ENCODE data around the gene SERPINE2.

SERPINE2 gene

DNA sequence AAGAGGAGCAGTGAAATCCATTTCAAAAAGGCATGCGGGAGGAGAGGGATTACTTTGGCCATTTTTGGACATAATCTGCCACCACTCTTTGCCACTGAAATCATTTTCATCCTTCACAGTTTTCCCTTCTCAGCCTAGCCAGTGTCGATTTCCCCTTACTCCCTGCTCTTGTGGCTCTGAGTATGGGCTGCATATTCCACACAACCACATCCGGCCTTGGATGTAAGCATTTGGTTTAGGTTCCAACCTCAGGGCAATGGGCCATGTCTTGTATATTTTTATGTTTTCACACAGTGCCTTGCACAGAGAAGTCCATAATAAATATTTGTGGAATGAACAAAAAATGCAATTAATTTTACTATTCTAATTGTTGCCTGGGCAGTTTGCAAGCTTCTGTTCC lies 7.7 kb upstream of the SERPINE2 start:
- no peak for DNase-seq (ENCODE audit: low read depth)

DNA sequence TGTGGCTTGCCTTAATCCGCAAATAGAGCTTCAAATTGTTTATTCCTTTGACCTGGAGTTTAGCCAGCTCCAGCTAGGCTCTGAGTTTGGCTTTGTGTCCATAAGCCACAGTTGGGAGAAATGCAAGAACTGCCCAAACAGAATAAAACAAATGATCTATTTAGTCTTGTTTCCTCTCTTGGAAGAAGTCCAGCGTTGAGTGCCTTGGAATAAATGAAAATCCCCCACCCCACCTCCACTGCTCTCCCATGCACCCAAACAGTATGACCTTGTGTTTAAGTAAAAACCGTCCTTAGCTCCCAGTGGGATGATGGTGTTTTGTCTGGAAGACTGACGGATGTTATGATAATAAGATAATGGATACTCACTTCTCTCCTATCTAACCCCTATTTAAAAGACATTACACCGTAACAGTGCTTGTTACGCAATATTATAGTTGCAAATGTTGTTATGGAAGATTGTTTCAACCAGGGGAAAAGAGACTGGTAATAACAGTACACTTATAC lies 3.2 kb upstream of the SERPINE2 start:
- DNase-seq (ENCODE audit: low read depth), result no peak

DNA sequence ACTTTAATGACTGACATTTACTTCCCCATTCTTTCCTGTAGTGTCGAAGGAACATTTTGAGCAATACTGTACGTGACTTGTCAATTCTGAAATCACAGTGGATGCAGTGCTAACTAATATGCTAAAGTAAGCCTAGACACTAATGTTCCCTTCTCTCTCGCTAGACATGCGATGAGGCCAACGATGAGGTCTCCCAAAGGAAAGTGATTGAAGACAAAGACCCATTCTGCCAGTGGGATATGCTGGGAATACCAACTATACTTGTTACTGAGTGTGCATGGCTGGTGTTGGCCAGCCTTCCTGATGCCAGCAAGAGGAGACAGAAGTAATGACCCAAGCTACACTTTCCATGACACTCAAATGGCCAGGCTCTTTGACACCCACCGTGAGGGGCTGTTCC lies 2.5 kb upstream of the SERPINE2 start:
- no peak for DNase-seq (ENCODE audit: low read depth)

DNA sequence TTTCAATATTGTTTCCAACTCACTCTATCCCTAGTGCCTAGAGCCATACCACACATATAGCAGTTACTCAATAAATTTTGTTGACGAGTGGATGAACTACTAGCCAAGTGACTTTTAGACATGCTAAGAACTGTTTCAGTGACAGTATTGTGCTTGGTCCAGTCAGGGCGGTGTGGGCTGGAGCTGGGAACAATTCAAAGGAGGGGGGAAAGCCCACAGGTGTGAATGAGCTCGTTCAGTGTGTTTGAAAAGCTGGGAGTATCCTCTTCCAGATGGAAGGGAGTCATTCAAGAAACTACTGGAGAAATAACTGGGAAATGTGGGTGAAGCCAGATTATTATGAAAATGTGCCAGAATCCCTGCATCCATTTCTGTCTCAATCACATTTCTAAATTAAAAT lies 1.7 kb upstream of the SERPINE2 start:
- DNase-seq (ENCODE audit: low read depth), result no peak

DNA sequence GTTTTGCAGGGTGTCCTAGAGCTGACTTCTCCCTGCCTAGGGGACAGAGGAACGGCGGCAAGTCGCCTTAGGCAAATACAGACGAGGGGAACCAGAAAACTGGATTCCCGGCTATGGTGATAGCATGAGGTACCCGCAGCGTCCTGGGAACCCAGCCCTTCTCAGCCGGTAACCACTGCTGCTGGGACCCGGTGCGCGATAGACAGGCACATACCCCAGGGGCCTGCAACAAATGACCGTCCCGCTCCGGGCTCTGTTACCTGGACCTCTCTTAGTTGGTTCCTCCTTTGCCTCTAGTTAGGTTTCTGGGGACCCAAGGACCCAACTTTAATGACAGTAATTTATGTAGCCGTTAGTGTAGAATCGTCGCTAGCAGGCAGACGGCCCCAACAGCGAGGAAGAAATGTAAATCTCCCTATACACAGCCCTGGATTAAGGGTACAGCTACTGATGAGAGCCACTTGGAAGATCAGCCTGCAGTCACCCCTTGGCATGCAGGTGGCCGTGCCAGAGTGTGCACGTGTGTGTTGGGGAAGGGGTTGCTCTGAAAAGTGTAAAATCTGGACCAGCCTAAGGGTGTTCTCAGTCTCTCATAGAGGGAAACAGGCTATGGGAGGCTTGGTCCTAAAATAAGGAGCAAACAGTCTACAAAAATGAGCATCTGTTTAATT lies 819 bp upstream of the SERPINE2 start:
- DNase-seq (ENCODE audit: low read depth), result no peak

DNA sequence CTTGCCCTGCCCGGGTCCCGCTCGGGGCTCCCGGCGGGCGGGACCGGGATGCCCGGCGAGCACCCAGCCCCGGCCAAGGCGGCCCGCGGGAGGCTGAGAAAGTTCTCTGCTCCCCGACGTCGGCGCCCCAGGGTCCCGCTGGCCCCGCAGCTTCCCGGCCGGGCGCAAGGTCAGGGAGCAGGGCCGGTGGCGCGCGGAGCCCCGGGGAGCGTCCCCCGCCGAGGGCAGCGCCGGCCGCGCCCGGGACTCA lies 331 bp downstream of the SERPINE2 start:
- DNase-seq (ENCODE audit: low read depth), result no peak

DNA sequence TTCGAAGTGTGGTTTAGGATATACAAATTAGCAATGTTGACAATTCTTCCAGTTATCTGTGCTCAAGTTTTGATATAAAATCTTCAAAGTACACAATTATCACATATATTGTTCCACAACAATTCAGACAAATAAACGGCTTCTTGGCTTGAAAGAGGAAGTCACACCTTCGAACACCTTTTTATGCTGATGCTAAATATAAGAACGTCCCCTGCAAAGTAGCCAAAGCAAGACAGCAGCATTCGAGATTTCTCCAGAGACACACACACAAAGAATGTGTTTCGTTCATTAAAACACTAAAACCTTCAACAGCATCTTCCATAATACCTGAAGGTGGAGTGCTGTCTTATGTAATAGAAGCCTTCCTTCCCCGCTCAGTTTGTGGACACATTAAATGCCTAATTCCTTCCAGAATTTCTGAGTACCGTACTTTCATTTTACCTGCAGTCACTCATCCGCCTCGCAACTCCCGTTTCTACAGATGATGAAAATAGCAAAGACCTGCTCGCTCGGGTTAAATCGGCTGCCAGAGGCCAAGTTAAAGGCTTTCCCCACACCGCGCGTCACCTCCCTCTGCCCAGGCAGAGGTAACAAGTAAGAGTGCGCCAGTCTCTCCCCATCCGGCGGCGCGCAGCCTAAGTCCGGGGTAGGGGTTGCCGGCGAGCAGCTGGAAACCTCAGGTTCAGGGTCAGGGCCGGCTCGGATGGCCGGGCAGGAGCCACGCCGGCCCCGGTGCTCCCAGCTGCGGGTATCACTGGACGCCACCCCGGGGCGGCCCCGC lies 847 bp downstream of the SERPINE2 start:
- no peak for DNase-seq (ENCODE audit: low read depth)

DNA sequence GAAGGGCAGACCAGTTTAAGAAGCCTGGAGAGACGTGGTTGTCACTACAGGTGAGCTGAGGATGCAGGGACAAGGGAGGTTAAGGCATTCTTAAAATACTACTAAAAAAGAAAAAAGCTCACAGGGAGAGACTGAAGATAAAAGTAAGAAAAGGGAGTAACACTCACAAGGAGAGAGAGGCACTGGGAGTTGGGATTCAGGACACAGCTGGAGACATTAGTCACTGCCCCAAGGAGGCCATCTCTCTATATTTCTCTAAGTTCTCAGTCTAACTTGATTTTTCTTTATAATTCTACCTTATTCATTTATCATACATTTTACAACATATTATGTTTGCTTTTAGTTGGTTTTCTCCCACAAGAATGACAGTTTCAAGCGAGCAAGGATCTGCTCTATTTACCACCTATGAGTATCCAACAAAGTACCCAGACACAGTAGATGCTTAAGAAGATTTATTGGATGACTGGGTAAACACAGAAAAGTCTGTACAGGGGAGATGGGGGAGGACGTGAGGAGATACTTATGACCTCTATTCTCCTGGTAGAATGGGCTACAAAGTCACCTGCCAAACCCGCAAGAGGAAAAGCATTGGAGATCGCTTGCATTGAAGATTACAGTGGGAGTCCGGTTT lies 2.2 kb downstream of the SERPINE2 start:
- no peak for DNase-seq (ENCODE audit: low read depth)

DNA sequence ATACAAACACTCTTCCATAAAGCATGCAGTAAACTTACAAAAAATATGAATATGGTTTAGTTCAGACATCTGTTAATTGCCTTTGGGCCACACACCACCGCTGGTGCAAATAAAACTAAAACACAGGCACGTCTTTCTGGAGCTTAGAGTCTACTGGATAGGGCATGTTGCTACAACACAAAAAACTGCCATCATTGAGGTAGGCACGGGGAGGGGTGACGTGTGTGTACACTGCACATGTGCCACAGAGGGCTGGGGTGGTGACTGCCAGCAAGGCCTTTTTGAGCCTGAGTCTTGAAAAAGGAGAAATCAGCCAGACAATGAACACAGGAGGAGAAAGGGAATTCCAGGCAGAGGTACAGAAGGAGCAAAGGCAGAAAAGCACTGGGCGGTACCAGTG lies 5.1 kb downstream of the SERPINE2 start:
- DNase-seq (ENCODE audit: low read depth), result no peak

DNA sequence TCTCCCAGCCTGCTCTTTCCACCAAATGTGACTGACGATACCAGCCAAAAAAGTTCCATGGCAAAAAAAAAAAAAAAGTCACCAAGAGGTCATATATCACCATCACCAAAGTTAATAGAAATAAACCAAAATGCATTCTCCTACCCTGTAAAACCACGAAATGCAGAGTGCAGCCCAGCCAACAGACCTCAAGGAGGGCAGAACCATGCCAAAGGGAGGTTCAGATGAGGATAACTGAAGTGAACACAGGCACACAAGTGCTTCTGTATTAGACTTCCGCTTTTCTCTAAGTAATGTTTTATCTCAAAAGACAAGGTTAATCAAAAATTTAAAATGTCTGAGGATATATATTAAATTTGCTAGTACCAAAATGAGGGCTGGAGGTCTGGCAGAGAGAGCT lies 5.5 kb downstream of the SERPINE2 start:
- no peak for DNase-seq (ENCODE audit: low read depth)

DNA sequence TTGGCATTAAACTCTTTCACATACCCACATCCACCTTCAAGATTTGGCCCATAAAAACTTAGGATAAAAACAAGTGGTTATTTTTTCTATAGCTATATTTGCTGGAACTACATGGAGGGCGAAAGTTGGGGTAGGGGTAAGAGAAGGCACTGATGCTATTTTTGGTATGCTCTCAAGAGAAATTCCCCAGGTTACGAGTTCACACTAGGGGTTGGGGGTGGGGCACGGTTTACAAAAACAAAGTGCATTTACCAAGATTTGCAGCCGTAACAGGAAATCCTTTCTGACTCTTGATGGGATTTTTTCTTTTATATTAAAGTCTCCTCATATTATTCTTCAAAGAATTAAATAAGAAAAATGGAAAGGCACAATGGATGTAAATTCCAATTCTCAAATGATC lies 6.8 kb downstream of the SERPINE2 start:
- DNase-seq (ENCODE audit: low read depth), result no peak

DNA sequence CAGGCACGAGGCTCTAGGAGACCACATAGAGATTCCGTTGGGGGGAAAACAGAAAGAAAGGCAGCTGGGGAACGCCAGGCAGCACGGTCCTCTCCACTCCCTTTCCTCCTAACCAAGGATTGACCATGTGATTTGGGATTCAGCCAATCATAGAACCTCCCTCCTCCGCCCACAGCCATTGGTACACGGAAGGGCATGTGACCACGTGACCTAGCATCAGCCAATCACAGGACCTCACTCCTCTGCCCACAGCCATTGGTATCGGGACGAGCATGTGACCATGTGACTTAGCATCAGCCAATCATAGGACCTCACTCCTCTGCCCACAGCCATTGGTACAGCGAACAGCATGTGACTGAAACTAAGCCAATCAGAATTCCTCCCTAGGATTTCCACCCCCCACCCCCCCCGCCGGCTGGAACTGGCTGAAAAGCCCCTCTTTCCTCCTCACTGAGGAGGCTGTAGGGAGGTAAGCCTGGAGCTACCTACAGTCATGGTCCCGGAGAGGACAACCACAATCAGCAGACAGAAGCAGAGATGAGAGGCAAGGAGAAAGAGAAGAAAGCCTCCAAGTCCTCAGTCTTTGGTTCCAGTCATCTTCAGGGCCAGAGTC lies 7.6 kb downstream of the SERPINE2 start:
- DNase-seq (ENCODE audit: low read depth), result no peak

DNA sequence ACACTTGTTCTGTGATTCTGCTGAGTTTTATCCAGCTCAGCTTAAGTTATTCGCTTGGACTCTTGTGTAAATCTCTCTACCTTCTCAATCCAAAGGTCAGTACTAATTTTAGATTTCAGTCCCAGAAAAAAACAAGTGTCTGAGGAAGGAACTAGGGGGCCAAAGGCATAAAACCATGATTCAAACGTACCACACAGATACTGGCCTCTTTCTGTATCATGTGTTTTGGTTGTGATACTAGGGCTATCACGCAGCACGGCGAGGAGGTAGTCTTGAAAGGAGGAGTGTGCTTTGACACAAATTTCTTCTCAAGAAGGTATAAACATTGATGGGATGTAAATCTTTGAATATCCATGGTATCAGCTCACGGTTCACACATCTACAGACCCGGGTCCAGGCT lies 8.3 kb downstream of the SERPINE2 start:
- no peak for DNase-seq (ENCODE audit: low read depth)

DNA sequence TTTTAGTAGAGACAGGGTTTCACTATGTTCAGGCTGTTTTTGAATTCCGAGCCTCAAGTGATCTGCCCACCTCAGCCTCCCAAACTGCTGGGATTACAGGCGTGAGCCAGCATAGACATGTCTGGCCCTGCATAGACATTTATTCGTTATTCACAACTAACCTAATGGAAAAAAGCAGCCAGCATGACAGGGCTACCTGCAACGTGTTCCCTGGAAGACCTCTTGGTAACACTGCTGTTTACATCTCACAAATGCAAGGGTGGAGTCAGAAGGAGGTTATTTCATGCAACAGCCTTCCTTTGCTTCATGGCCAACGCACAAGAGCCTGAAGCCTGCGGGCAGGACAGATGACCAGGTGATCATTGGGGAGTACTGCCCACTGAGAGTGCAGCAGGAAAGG lies 9.2 kb downstream of the SERPINE2 start:
- no peak for DNase-seq (ENCODE audit: low read depth)

DNA sequence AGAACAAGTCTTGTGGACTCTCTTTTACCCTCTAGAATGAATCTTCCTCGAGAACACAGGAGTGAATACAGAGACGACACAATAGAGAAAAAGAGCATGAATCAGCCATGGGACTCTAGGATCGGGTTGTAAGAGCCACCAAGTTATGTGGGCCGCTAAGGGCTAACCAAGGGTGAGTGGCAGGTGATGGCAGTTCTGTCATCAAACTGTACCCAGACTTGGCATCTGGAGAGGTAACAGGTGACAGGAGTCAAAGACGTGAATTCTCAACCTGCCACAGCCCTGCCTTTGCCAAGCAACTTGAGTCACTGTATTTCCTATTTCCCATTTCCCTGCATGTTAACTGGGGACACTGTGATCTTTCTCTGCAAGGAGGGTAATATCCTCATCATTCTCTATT lies 11.2 kb downstream of the SERPINE2 start:
- no peak for DNase-seq (ENCODE audit: low read depth)

DNA sequence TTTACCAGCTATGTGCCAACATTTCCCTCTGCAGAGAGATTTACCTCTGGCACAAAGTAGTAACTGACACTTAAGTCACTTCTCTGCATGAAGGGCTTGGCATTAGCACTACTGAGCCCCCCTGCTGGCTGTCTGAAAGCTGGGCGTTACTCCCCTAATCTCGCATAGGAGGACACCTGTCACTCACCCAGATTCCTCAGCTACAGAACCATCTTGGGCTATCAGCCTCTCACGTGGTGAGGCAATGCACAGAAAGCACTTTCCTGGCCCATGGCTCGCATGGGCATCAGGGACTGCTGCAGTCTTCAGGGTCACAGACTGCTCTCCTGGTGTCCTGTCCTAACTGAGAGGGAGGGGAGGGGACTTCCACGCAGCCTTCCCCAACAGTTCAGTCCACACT lies 12.0 kb downstream of the SERPINE2 start:
- no peak for DNase-seq (ENCODE audit: low read depth)

DNA sequence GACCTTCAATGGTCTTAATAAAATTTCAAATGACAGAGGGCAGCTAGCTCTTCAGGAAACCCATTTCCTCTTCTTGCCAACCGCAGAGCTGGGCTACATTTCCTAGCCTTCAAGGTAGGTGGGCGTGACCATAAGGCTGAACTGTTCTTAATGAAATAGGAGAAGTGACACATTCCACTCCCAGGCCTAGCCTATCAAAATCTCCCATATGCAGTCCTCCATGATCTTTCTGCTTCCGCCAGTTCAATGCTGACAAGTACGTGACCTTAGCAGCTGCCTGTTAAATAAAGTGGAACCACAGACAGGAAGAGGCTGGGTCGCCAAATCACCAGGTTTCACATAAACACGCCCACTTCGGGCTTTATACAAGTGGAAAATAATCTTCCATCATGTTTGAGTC lies 13.2 kb downstream of the SERPINE2 start:
- no peak for DNase-seq (ENCODE audit: low read depth)

DNA sequence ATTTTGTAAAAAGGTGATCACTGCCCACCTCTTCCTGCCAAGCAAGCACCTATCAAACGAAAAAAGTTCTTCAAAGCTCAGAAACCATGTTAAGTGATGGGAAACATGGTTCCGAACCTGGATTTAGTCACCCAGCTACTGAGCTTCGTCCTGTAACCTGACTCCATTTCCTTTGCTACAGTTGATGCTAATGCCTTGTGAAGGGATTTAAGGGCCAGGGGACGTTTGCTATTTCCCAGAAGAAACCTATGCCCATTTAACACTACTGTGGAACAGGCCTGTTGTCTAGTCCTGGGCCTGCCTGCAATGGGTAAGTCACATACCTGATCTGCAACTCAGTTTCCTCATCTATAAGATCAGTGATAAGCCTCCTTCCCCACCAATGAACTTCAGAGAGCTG lies 14.8 kb downstream of the SERPINE2 start:
- no peak for DNase-seq (ENCODE audit: low read depth)

DNA sequence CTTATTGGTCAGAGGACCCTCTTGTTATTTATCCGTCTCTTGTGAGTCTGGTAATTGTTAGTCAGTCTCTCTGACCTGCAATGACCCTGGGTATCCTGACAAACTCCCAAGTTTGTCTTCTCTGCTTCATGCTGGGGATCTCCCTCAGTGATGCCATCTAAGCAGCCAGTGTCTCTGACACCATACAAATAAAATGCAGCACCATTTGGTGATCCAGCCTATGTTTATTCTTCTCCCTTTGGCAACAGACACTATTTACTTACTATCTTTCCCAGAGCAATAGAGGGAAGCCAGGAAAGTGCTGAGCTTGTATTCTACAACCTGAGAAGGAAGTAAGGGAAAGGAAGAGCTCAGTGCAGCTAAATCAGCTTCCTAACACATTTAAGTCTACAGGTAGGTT lies 15.9 kb downstream of the SERPINE2 start:
- DNase-seq (ENCODE audit: low read depth), result no peak

DNA sequence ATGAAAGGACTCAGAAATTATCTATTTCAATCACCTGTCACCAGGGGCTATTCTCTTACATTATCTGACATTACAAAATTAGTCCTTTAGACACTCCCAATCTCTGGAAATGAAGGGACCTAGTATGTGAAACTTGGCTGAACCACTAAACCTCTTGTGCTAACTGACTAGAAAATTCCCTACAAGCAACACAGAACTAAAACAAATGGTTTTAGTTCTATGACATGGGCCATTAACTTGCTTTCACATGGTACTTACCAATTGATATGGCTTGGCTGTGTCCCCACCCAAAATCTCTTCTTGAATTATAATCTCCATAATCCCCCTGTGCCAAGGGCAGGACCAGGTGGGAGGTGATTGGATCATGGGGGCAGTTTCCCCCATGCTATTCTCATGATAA lies 16.6 kb downstream of the SERPINE2 start:
- no peak for DNase-seq (ENCODE audit: low read depth)

DNA sequence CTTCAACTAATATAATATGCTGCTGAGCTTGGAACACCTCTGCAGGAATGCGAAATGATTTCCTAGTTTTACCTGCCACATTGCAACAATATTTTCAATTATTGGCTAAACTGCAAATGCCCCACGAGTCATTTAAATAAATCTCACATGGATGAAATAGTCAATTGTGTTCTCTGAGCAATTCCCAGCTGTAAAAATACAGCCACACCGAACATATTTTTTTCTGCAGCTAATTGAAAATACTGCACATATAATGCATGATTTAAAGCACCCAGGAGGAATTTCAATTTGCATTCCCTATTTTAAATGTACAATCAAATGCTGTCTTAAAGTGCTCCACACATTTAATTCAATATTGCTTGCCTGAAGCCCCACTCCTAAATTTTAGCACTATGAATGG lies 18.6 kb downstream of the SERPINE2 start:
- no peak for DNase-seq (ENCODE audit: low read depth)

DNA sequence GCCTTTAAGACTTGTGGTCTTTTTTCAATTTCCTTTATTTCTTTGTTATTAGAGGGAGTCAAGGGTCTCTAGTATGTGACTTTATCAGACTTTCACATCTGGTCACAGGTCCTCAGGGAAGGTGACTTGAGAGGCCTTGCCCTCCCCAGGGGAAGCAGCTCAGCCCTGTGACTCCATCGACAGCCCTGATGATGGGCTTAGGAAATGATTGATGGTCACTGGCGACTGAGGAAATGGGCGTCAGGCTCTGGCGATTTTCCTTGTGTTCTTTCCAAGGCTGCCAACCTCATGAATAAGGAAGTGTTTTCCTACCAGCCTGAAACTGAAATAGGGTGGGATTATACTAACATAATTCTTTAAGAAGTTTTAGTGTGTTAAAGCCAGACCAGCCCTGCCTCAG lies 21.1 kb downstream of the SERPINE2 start:
- no peak for DNase-seq (ENCODE audit: low read depth)

DNA sequence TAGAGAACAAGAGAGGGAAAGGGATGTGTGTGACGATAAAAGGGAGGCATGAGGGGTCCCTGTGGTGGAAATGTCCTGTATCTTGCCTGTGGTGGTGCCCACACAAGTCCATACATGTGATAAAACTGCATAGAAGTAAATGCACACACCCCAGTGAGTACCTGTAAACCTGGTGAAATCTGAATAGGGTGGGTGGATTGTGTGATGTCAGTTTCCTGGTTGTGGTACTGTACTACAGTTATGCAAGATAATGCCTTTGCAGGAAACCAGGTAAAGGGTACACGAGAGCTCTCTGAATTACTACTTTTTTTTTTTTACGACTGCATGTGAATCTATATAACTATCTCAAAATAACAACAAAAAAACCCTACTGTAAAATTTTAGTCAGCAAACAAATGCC lies 22.1 kb downstream of the SERPINE2 start:
- no peak for DNase-seq (ENCODE audit: low read depth)

All from non-pigmented ciliary epithelial cell (primary cell).